Adipocyte (in vitro differentiated cells): Measurements from ENCODE around the gene MAD1L1.

Source experiments
- DNase-seq: peaks from one replicate; pipeline ENCODE4 v3.0.0-alpha.2; 2015; ENCODE audit warnings: low read depth
- H3K27me3 ChIP-seq: replicated peaks from 2 replicates; pipeline ENCODE4 v1.7.0; 2013; ENCODE audit warnings: mild to moderate bottlenecking, low read length, moderate library complexity; ENCODE audit not compliant: control insufficient read depth, insufficient read depth
- H3K36me3 ChIP-seq: 2 replicates; pipeline ENCODE4 v1.7.0; 2013; ENCODE audit warnings: low read length, mild to moderate bottlenecking, moderate library complexity; ENCODE audit not compliant: control insufficient read depth, insufficient read depth, severe bottlenecking
- H3K4me1 ChIP-seq: 2 replicates; pipeline ENCODE4 v1.7.0; 2013; ENCODE audit warnings: mild to moderate bottlenecking, low read length, moderate library complexity; ENCODE audit not compliant: control insufficient read depth, insufficient read depth
- H3K4me3 ChIP-seq: 2 replicates; pipeline ENCODE4 v1.7.0; 2013; ENCODE audit warnings: mild to moderate bottlenecking, low read length, moderate library complexity
- H3K9ac ChIP-seq: 2 replicates; pipeline ENCODE4 v1.7.0; 2013; ENCODE audit warnings: mild to moderate bottlenecking, low read length, moderate library complexity
- H3K9me3 ChIP-seq: 2 replicates; pipeline ENCODE4 v1.7.0; 2013; ENCODE audit warnings: mild to moderate bottlenecking, low read length, moderate library complexity; ENCODE audit not compliant: control insufficient read depth

MAD1L1 gene

DNA sequence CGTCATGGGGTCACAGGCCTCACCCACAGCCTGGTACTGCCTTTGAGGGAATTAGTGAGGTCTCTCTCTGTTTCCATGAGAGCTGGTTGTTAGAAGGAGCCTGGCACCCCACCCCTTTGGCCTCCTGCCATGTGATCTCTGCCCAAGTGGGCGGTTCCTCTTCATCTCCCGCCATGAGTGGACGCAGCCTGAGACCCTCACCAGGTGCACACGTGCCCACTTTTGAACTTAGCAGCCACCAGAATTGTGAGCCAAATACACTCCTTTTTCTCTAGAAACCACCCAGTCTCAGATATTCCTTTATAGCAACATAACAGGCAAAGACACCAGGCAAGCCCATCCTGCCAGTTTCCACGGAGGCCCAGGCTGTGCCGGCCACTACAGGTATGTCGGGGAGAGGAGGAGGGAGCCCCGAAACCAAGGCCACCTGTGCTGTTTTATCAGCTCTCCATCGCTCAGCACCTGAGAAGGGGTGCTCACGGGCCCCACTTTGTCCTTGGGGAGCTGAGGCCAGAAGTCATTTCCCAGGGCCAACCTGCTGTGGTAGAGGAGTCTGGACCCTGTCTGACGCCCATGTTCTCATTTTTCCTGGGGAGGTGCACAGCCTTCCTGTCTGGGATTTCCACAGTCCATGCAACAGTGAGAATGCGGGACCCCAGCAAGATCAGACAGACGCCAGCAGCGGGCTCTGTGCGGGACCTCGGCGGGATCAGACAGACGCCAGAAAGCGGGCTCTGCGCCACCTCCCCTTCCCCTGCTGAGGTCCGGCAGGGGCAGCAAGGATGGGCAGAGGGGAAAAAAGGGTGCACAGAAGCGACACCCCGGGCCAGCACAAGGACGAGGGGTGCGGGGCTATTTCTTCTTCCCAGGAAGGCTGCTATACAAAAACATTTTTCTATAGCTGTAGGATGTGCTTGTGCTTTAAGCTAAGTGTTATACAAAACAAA lies 342.2 kb downstream of the MAD1L1 start:
- no peak overlapping the region for H3K4me3 ChIP-seq
- H3K4me1 ChIP-seq = peaks cover 5% of the 10 kb centered on the region
- H3K27me3 ChIP-seq = no peaks in the 10 kb centered on the region
- peaks cover 21% of the 10 kb centered on the region for H3K36me3 ChIP-seq
- DNase-seq = no peak
- H3K9ac ChIP-seq = no peak overlapping the region
- no peaks in the 10 kb centered on the region for H3K9me3 ChIP-seq

DNA sequence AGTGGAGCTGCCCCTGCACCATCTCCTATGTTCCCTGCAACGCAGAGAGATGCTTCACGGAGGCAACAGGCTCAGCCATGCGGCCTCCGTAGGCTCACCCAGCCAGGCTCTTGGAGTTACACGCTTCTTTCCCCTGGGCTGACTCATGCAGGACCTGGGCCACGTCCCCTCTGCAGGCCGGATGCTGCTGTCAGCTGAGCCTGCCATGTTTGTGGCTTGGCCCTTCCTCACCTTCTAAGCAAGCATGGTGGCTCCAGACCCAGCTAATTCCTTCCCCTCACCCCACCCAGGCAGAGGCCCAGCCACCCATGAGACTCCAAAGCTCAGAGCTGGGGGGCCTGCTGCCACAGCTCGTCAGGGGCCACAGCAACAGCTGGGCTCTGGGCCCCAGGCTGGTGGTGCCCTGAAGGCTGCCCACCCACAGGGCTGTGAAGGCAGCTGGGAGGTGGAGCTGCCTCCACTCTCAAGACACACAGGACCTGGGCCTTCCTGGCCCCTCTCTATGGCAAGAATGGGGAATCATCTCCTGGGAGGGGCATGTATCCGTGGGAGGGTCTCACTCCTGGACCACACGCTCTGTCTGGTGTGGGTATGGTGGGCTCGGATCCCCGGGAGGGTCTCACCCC lies 343.1 kb downstream of the MAD1L1 start:
- Histone ChIP-seq H3K4me1 (peaks cover 1% of the 10 kb centered on the region), H3K9ac (no peak overlapping the region), H3K36me3 (peaks cover 21% of the 10 kb centered on the region), H3K9me3 (no peaks in the 10 kb centered on the region), H3K27me3 (no peaks in the 10 kb centered on the region), H3K4me3 (no peak overlapping the region)
- DNase-seq = no peak

DNA sequence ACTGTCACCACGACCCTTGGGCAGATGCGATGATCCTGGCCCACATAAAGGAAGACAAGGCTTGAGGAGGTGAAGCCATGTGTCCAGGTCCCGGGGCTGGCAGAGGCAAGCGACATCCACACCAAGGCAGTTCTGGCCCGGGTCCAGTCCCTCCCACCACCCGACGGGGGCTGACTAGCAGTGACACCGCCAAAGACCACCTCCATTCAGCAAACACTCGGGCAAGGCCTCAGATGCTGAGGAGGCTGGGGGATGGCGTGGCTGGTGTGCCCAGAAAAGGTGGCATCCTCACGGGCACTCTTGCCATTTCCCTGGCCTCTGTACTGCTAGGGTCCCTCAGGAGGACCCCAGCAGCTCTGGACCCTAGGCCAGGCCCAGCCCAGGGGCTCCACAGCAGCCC lies 343.7 kb downstream of the MAD1L1 start:
- Histone ChIP-seq H3K36me3 (peaks cover 21% of the 10 kb centered on the region), H3K4me3 (no peak overlapping the region), H3K27me3 (no peaks in the 10 kb centered on the region), H3K9ac (no peak overlapping the region), H3K4me1 (peaks cover 4% of the 10 kb centered on the region), H3K9me3 (no peaks in the 10 kb centered on the region)
- no peak for DNase-seq

DNA sequence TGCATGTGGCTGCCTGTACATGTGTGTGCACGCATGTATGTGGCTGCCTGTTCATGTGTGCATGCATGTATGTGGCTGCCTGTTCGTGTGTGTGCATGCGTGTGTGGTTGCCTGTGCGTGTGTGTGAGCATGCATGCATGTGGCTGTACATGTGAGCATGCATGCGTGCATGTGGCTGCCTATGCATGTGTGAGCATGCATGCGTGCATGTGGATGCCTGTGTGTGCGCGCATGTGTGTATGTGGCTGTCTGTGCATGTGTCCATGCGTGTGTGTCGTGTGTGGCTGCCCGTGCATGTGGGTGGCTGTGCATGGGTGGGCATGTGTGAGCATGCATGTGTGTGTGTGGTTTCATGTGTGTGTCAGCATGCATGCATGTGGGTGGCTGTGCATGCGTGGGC lies 344.3 kb downstream of the MAD1L1 start:
- no peak overlapping the region for H3K4me3 ChIP-seq
- H3K9me3 ChIP-seq = no peaks in the 10 kb centered on the region
- no peak for DNase-seq

DNA sequence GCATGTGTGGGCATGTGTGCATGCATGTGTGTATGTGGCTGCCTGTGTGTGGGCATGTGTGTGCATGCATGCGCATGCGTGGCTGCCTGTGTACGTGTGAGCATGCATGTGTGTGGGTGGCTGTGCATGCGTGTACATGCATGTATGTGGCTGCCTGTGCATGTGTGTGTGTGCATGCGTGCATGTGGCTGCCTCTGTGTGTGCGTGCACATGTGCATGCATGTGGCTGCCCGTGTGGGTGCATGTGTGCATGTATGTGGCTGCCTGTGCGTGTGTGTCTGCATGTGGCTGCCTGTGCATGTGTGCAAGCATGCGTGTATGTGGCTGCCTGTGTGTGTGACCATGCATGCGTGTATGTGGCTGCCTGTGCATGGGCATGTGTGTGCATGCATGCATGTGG lies 345.5 kb downstream of the MAD1L1 start:
- Histone ChIP-seq H3K27me3 (no peaks in the 10 kb centered on the region), H3K9ac (no peak overlapping the region), H3K4me3 (no peak overlapping the region), H3K4me1 (peaks cover 17% of the 10 kb centered on the region), H3K36me3 (peaks cover 21% of the 10 kb centered on the region), H3K9me3 (no peaks in the 10 kb centered on the region)
- no peak for DNase-seq

More for the DNA sequence above, 344.3 kb downstream of the MAD1L1 start:
- H3K4me1 ChIP-seq = peaks cover 7% of the 10 kb centered on the region
- no peak overlapping the region for H3K9ac ChIP-seq
- no peaks in the 10 kb centered on the region for H3K27me3 ChIP-seq
- peaks cover 21% of the 10 kb centered on the region for H3K36me3 ChIP-seq

DNA sequence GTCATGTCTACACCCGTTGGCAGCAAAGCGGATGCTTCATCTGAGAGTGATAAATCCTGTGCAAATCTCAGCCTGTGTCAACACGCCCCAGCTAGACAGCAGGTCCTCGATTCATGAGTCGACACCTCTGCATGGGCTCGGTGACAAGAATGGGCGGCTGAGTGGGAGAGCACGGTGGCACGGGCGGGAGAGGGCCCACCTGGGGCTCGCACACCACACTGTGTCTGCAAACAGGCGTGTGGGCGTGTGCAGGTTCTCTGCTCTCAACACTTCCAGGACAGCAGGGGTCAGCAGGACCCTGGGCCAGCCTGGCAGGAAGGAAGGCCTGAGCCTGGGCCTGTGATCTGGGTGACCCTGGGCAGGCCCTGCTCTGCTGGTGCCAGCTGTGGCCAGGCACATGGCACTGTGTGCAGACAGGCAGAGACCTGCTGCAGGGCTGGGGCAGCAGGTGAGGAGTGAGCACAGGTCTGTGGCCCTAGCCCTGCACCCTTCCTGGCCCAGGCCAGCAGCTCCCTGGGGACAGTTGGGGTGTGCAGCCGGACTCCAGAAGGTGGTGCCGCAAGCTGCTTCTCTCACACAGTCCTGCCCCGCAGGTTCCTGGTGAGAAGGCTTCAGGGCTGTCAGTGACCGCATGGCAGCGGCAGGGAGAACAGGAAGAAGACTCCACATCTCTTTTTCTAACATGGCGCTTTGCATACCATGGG lies 346.2 kb downstream of the MAD1L1 start:
- Histone ChIP-seq H3K36me3 (peaks cover 21% of the 10 kb centered on the region), H3K4me1 (peaks cover 17% of the 10 kb centered on the region), H3K9me3 (no peaks in the 10 kb centered on the region), H3K27me3 (no peaks in the 10 kb centered on the region), H3K4me3 (no peak overlapping the region), H3K9ac (no peak overlapping the region)
- DNase-seq = no peak

DNA sequence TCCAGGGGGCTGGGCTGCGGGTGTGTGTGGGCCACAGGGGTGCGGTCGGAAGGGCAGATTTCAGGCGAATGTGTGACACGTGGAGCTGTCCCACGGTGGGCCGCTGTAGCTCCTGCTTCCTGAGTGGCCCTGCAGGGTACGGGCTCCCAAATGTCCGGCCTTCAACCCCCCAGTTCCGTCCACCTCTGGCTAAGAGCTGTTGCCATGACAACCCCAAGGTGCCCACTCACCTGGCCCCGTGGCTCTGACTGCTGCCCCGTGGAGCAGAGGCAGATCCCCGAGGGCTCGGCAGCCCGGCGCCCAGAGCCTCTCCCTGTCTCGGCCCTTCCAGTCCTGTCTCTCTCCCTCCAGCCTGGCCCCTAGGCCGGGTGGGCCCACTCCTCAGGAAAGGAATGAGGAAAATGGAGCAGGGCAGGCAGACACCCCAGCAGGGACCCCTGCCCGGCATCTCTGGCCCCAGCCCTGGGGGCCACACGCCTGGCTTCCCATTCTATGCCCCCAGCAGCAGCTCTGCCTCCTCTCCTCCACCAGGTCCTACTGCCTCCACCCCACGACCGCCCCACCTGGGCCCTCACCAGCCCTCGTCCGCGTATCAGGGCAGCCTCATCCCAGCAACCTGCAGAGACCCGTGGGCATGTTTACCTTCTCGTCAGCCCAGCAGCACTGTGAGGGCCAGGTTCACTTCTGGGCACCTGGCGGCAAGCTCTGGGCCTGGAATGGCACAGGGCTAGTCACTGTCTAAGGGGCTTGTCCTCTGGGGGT lies 347.1 kb downstream of the MAD1L1 start:
- no peak overlapping the region for H3K9ac ChIP-seq
- no peak overlapping the region for H3K4me3 ChIP-seq
- H3K27me3 ChIP-seq = no peaks in the 10 kb centered on the region
- DNase-seq = no peak
- peaks cover 17% of the 10 kb centered on the region for H3K4me1 ChIP-seq
- peaks cover 21% of the 10 kb centered on the region for H3K36me3 ChIP-seq
- H3K9me3 ChIP-seq = no peaks in the 10 kb centered on the region

DNA sequence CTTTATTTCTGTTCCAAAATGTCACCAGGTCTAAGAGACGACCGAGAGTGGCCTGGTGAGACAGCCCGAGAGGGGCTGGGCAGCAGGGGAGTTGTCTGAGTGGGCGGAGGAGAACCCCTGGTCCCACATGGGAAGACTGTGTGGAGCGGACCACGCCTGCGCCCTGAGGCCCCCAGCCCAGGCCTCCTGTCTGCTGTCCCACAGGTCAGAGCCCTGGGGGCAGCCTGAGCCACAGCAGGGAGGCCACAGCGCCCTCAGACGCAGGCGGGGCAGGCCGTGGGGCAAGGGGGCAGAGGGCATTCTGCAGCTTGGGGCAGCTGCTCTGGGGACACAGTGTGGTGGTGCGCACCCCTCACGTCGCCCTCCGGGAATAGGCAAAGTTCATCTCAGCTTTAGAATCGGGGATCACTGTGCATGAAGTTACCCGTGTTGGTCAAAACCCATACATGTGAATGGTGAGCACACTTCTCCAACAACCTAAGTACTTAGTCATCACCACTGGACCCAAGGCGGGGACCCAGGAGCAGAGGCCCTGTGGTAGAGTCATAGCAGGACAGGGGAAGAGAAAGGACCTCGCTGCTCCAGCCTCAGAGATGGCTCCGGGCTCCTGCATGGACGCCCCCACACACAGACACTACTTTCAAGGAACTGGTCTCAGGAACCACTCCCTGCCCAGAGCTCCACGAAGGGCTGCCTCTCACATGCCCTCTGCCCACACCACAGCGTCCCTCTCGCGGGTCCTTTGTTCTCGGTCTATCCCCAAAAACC lies 348.0 kb downstream of the MAD1L1 start:
- Histone ChIP-seq H3K36me3 (peaks cover 21% of the 10 kb centered on the region), H3K4me1 (peaks cover 17% of the 10 kb centered on the region), H3K27me3 (no peaks in the 10 kb centered on the region), H3K9me3 (no peaks in the 10 kb centered on the region), H3K9ac (no peak overlapping the region), H3K4me3 (no peak overlapping the region)
- DNase-seq = no peak

DNA sequence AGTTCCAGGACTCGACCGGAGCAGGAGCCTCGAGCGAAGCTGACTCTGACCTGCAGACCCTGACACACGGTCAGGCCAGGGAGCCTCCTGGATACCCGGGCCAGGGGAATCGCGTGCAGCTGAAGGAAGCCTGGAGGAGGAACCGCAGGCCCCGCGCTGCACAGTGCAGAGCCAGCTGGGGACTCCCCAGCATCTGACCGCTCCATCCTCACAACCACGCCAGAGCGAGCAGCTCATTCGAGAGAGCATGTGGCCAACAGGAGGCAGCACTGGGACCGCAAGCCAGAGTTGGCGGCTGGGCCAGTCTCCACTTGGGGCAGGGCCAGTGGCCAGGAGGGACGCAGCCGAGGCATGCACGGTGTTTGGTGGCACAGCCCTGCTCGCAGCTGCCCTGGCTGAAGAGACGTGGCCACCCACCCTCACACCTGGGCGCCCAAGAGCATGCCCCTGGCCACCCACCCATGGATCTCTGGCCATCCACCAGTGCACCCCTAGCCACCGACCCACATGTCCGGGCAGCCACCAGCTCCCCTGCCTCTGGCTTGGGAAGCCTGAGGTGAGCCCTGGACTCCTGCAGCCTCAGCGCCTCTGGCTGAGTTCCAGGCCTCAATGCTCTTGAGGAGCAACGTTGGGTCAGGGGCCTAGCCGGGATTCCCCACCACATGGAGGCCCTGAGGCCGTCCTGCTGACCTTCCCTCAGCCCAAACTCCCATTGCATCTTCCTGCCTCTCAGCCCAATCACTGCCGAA lies 348.7 kb downstream of the MAD1L1 start:
- no peaks in the 10 kb centered on the region for H3K27me3 ChIP-seq
- H3K4me3 ChIP-seq = no peak overlapping the region
- peaks cover 21% of the 10 kb centered on the region for H3K36me3 ChIP-seq
- H3K4me1 ChIP-seq = peaks cover 17% of the 10 kb centered on the region
- no peaks in the 10 kb centered on the region for H3K9me3 ChIP-seq
- H3K9ac ChIP-seq = no peak overlapping the region
- no peak for DNase-seq
